ENCODE measurements around the gene KDM4B.

Gene KDM4B

DNA sequence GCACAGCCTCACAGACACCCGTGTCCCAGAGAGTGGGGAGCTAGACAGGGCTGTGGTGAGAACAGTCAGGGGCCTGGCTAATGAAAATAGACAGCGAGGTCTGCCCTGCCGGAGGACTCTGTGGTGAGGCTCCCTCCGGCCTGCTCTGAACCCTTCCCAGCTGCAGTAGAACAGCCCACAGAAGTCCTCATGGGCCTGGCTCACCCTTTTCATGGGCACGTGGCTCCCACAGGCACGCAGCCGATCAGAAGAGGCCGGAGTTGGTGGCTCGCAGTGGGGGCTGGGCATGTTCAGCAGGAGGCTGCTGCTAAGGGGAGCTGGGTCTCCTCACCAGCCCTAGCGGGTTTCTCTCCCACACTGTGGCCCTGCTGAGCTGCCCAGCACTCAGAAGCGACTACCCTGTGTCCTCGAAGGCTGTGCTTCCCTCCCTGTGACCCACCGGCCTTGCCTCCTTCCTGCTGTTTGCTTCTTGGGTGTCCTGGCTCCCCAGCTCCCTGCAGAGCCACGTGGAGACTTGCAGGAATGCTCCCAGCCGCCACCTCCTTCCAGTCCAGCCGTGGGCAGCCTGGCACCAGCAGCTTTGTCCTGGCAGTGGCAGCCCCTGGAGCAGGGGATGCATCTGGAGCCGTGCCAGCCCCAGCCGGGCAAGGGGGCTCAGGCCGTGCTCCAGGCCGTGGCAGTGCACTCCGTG lies 138.7 kb downstream of the KDM4B start:
- DNase-seq (ENCODE audit: low spot score): no peak

- no peak for DNase-seq (ENCODE audit: low spot score)
Measured at GRCh38 chr19:5108123-5108596, 139.2 kb downstream of the KDM4B start.

DNA sequence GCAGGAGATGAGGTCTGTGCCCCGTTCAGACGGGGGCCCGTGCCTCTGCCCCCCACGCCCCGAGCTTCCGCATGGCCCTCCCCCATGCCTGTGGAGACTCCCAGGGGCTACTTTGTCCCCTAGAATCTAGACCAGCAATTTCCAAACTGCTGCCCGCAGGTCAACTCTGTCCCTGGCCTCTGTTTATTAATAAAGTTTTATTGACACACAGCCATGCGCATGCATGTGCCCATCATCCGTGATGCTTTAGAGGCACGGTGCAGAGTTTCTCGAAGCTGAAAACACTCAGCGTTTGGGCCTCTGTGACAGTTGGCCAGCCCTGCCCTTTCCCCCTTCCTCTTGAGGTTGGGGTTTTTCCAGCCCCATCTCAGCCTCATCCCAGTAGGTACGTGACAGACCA lies 140.0 kb downstream of the KDM4B start:
- no peak for DNase-seq (ENCODE audit: low spot score)

DNA sequence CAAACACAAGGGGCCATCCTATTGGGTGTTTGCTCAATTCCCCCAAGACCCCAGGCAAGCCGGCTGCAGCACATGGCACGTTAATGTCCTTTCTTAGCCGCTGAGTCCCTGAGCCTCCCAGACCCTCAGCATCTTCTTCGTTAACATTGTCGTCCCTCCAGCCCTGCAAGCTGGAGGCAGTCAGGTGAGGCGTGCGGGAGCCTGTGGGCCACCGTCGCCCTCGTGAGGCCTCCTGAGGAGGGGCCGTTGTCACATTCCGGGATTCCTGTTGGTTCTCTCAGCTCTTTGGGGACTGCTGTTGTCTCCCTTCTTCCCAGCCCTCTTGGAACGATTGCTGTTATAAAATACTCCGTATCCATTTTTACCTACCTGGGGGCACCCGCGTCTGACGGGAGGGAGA lies 140.6 kb downstream of the KDM4B start:
- no peak for DNase-seq (ENCODE audit: low spot score)

DNA sequence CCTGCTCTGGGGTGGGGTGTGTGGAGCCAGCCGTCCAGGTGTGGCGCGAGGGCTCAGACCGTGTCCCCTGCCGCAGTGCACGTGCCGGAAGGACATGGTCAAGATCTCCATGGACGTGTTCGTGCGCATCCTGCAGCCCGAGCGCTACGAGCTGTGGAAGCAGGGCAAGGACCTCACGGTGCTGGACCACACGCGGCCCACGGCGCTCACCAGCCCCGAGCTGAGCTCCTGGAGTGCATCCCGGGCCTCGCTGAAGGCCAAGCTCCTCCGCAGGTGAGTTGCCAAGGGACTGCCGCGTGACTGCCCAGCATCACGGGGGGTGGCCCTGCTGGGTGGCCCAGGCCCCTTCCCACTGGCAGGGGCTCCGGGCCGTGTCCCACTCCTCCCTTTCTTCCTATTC lies 141.6 kb downstream of the KDM4B start:
- DNase-seq (ENCODE audit: low spot score): no peak

DNA sequence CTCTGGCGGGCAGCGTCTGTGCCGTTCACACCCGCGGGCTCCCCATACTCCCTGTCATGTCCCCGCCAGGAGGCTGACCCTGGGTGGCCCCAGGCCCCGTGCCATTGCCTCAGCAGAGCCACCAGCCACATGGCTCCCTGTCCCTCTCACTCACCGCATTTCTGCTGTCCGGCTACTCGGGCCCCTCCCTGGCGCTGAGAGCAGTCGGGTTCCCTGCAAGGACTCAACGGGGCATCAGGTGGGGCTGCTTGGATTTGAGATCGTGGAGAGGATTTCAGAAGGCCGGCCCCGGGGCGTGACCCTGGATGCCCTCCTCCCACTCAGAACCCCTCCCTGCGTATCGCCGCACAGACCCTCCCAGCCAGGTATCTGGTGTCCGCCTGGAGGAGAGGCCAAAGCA lies 142.1 kb downstream of the KDM4B start:
- DNase-seq (ENCODE audit: low spot score): no peak

- no peak for DNase-seq (ENCODE audit: low spot score)
Measured at GRCh38 chr19:5112175-5112574, 143.3 kb downstream of the KDM4B start.

GRCh38 chr19:5112681-5113575 lies 144.0 kb downstream of the KDM4B start:
- no peak for DNase-seq (ENCODE audit: low spot score)

DNA sequence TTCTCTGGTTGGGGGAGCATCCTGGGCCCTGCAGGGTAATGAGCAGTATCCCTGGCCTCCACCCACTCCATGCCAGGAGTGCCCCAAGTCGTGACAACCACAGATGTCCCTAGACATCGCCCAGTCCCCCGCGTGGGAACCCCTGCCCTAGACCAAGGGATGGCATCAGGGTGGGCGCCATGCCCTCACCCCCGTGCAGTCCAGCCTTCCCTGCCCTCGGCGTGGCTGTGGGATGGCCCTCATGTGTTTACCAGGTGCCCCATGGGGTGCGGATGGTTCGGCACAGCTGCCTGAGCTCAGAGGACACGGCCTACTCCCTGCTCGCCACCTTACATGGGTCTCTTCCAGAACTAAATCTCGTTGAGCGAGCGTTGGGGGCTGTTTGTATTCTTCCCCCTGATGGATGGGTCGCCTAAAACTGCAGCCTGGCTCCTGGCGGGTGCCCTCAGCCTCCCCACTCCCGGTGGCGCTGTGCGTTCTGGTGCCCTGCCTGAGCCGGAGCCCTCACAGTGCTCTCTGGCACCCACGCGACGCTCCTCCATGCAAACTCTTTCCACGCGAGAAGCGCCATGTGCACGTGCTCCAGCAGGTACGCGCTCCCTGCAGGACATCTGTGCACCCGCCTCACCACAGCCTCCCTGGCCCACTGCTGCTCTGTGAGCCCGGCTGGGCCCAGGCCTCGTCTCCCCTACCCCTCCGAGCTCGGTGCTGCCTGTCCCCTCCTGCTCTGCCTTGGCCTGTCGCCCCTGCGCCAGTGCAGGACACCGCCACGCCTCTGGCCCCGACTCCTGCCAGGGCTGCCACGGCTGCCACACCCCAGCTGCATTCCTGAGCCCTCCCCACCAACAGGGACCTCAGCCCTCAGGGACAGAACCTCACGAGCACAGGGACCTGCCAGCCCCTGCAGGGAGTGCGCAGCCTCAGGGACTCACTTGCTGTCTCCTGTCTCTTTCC lies 145.0 kb downstream of the KDM4B start:
- no peak for DNase-seq (ENCODE audit: low spot score)

- DNase-seq (ENCODE audit: low spot score): no peak
Measured at GRCh38 chr19:5114727-5115126, 145.8 kb downstream of the KDM4B start.

GRCh38 chr19:5115351-5115750 lies 146.4 kb downstream of the KDM4B start:
- DNase-seq (ENCODE audit: low spot score): no peak

GRCh38 chr19:5115771-5116202 lies 146.9 kb downstream of the KDM4B start:
- DNase-seq (ENCODE audit: low spot score): no peak

GRCh38 chr19:5116292-5116691 lies 147.4 kb downstream of the KDM4B start:
- no peak for DNase-seq (ENCODE audit: low spot score)

DNA sequence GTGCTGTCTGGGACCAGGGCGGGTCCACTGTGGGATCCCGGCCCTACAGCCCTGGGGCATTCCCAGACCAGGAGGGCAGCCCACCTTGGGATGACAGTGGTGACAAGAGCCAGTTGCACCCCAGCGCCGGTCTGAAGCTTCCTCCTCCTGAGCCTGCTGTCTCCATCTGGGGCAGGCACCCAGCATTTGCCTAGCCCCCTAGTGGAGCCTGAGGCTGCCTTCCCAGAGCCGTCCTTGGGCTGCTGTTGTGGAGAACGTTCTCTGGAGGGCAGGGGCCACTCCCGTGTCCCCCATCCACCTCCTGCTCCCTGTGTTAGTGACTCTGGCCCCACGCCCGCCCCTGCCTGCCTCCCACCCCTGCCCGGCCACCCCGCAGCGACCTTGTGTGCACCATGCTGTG lies 148.5 kb downstream of the KDM4B start:
- DNase-seq (ENCODE audit: low spot score): no peak

DNA sequence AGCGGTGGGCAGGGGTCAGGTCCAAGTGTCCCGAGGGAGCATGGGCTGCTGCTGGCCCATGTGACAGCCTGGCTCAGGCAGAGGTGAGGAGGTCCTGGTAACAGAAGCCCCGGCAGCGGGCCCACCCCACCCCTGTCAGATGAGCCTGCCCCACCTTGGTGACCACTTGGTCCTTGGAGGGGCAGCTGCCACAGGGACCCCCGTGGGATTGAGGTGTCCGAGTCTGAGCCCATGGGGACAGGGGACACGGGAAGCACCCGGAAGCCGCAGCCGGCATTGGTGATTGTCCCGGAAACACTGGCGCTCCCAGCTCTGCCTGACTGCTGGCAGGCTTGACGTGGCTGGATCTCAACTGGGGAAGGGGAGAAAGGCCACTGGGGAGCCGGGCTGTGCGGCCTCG lies 149.1 kb downstream of the KDM4B start:
- DNase-seq (ENCODE audit: low spot score): no peak

GRCh38 chr19:5119297-5119998 lies 150.5 kb downstream of the KDM4B start:
- DNase-seq (ENCODE audit: low spot score): no peak

GRCh38 chr19:5120321-5120720 lies 151.4 kb downstream of the KDM4B start:
- DNase-seq (ENCODE audit: low spot score): no peak

DNA sequence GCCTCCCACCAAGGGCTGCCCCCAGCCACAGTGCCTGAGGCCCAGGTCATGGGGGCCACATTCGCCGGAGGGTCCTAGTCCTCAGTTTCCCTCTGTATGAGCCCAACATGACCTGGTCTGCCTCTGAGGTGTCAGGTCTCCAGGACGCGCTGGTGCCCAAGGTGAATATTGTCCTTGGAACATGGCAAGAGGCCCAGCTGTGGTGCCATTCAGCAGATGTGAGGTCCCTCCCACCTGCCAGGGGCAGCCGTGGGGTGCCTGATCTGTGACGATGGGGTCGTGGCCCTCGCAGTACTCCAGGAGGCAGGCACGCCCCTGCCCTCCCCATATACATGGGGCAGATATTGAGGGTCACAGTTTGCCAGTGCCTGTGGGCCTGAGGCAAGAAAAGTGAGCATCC lies 151.9 kb downstream of the KDM4B start:
- no peak for DNase-seq (ENCODE audit: low spot score)

DNA sequence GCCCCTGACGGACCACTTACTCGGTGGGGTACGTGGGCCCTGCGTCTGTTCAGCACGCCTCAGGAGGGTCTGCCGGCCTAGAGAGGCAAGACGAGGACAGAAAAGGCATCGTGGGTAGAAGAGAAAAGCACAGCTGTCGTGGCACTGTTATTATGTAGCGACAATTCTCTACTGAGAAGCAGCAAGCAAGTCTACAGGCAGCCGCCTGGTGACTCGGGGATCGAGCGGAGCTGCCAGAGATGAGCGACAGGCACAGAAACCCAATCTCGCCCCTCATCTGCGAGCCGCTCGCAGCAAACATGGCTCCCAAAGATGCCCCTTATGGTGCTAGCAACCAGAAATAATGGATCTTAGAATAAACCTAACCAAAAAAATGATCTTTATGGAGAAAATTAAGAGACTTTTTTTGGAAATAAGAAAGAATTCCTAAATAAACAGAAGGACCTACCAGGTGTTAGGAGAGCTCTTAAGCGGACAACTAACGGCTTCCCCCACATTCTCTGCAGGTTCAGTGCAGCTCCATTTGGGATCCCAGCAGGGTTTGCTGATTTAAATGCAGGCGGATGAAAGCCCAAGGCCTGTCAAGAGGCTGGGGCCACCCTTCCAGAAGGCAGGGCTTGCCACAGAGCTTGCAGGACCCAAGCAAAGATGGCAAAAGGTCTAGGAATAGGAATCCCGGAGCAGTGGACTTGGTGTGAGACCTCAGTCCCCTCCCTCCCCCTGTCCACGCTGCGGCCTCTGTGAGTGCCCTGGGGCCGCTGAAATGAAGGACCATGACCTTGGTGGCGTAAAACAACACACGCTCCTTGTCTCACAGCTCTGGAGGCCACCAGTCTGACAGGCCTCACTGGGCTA lies 152.6 kb downstream of the KDM4B start:
- DNase-seq (ENCODE audit: low spot score): no peak

GRCh38 chr19:5122121-5122400 lies 153.1 kb downstream of the KDM4B start:
- DNase-seq (ENCODE audit: low spot score): no peak

Measured in ecto neural progenitor cell (in vitro differentiated cells).